NCI-H446 treated with DMSO at 0.1 percent for 48 hours (cell line): Measurements from ENCODE around the gene SKIC2.
"Not testable (repeated sequence)": the region's sequence is repeated elsewhere in the genome, so short reads cannot be mapped to it uniquely, and the experiment has no call there.

Experiments used
- DNase-seq: peaks from one replicate; lab custom pipeline; 2025; lab: John Stamatoyannopoulos, UW

Gene SKIC2

DNA sequence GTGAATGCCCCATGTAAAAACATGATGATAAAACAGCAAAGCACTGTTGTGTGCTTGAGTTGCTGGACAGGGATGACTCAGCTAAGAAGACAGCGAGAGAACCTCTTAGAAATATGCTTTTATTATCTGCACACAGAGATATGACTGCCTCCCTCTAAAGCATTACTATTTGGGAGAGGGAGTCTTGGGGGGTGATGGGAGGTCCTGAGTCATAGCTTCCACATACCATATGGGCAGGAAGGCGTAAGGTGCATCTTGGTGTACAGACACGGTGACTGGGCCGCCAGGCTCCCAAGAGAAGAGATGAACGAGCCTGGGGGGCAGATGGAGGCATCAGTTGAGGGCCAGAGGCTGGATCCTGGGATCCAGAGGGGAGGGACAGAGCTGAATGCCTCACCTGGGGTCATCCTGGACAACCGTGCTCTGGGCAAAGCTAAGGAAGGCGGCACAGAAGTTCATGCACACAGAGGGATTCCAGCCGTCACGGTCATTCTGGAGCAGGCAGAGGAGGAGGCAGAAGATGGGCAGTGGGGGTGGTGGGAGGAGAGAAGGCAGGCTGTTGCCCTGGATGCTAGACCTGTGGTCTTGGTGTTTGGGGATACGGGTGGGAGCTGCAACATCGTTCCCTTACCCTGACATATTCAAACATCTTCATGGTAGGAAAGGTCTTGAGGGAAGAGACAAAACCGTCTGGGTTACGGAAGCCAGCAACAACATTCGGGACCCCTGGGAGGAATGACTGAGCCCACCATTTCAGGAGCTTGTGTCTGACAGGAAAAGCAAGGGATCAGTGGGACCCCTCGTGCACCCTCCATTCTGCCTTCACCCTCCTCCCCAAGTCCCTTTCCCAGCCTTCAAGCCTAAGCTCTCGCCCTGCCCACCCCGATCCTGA lies 11.0 kb downstream of the SKIC2 start:
- DNase-seq, result no peak

GRCh38 chr6:31970604-31971271 lies 11.8 kb downstream of the SKIC2 start:
- DNase-seq, result no peak

DNA sequence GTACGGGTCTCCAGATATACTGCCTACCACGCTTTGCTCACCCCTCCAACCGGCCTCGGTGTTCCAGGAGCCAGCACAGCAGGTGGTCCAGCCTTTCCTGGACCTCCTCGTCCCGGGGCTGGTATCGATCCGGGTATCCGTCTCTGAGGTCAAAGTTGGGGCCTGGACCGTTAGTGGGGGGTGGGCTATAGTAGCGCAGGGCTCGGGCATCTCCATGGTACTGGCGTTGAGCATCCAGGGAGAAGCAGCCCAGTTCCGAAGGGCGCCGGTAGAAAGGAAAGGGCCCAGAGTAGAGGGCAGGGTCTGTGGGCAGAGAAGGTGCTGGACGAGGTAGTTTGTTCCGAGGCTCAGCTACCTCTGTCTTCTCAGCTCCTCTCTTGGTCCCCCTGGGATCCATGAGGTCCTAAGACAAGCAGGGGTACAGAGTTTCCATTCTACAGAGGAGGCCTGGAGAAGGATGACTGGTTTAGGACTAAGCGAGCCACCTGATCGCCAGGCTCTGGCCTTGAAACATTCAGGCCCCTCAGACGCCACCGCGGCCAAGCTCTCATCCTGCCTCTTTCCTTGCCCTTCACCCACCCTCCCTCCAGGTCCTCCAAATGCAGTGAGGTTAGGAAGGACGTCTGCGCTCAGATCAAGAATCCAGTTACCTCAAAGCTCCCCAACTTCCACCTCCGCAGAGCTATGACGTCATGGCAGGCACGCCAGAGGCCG lies 12.5 kb downstream of the SKIC2 start:
- DNase-seq, result no peak

GRCh38 chr6:31971993-31972708 lies 13.2 kb downstream of the SKIC2 start, which contains the start of gene DXO:
TSS of gene DXO (minus strand) at chr6:31972138. CDS start at chr6:31971675, 463 bp downstream.
- peak; percentile 95 for DNase-seq

DNA sequence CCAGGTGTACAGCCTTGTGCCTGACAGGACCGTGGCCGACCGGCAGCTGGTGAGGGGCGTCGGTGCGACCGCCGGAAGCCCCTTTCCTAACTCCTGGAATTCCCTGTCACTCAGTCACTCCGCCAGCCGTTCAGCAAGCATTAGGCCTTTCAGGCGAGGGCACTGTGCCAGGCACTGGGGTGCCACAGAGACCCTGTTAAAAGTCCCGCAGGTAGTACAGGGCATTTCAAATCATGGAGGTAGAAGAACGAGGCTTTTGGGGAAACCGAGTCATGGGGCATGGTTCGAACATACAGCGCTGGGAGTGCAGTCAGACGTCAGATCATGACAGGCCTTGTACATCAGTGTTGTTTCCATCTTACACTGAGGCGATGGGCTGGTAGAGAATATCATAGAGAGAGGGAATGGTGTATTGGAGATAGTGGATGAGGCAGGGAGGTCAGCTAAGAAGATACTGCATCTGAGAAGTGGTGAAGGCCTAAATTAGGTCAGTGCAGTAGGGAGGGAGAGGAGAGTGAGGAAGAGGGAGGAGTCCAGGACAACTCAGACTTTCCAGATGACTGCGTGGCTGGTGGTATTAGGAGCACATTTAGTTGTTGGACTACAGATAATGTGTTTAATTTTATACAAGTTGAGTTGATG lies 13.9 kb downstream of the SKIC2 start:
- DNase-seq, result no peak

GRCh38 chr6:31976065-31976464 lies 17.1 kb downstream of the SKIC2 start:
- DNase-seq, result not testable (repeated sequence)

DNA sequence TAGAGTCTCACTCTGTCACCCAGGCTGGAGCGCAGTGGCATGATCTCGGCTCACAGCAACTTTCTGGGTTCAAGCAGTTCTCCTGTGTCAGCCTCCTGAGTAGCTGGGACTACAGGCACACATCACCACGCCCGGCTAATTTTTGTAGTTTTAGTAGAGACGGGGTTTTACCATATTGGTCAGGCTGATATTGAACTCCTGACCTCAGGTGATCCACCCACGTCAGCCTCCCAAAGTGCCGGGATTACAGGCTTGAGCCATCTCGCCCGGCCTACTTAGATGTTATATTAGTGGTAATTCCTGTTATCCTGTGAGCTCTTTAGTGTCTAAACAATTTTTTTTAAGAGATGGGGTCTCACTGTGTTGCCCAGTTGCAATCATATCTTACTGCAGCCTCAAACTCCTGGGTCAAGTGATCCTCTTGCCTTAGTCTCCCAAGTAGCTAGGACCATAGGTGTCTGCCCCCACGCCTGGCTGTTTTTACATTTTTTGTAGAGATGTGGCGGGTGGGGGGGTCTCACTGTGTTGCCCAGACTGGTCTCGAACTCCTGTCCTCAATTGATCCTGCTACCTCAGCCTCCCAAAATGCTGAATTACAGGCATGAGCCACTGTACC lies 18.9 kb downstream of the SKIC2 start:
- no peak for DNase-seq

GRCh38 chr6:31978831-31979230 lies 19.9 kb downstream of the SKIC2 start:
- DNase-seq, result no peak

DNA sequence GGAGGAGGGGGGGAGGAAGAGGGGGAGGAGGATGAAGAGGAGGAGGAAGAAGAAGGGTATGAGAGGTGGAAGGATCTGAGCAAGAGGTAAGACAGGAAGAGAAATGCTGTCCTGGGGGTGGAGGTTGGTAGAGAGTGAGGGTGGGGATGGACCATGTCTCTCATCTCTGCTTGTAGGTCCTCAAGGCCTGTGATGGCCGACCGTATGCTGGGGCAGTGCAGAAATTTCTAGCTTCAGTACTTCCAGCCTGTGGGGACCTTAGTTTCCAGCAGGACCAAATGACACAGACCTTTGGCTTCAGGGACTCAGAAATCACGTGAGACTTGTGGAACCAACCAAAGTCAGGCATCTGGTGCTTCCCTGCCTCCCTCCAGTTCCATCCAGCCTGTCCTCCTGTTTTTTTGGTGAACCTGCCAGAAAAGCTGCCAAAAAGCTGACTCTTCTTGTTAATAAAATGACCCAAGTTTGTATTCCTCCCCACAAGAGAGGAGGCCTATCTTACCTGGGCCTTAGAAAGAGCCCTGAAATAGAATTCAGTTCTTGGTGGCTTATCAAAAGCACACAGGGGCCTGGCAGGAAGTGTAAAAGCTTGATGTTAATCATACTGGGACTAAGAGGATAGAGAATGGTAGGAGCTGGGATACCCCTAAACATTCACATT lies 20.4 kb downstream of the SKIC2 start:
- DNase-seq, result no peak

DNA sequence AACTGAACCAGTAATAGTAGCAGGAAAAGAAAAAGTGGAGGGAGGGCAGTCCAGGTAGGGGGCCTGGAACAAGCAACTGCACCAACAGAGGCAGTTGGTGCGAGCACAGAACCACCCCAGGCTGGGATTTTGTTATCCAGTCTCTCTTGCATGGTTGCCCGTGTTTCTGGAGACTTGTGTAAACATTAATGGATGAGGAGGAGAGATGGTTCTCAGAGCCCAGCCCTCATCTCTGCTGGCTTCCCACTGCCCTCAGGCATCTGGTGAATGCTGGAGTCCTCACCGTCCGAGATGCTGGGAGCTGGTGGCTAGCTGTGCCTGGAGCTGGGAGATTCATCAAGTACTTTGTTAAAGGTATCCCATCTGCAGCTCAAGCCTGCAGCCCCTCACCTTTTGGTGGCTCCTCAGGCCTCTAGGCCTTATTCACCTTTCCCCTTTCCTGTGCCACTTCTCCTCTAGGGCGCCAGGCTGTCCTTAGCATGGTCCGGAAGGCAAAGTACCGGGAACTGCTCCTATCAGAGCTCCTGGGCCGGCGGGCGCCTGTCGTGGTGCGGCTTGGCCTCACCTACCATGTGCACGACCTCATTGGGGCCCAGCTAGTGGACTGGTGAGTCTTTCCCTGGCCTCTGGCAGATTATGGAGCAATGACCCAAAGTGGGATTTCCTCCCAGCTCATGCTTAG lies 21.4 kb downstream of the SKIC2 start:
- not testable (repeated sequence) for DNase-seq

DNA sequence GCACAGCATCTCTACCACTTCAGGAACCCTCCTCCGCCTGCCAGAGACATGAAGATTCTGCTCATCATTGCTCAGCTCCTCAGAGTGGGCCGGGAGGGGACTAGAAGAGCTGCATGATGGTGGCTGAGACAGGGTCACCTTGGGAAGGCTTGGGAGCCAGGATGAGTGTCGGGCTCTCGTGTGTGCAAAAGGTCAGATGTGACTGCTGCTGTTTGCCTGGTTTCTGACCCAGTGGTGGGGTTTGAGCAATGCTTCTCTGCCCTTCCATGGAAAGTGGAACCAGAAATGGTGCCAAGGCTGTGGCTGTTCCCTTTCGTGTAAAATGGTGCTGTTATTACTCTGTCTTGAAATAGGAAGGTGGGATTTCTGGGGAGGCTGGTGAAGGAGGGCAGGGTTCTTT lies 22.0 kb downstream of the SKIC2 start:
- DNase-seq, result not testable (repeated sequence)

DNA sequence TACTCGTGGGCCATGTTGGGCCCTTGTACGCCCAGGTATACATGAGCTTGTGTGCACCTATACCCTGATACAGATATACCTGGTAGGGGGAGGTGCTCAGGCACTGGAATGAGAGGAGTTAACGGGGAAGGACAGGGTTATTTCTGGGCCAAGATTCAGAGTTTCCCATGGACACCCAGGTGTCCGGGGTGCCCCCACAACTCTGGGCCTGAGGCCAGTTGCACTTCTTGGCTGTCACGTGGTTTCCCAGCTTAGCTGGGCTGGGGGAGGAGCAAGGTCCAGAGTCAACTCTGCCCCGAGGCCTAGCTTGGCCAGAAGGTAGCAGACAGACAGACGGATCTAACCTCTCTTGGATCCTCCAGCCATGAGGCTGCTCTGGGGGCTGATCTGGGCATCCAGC lies 22.8 kb downstream of the SKIC2 start, which contains the start of gene C4A:
Gene C4A (plus strand): TSS at position 314 of the 400 bp plus-strand sequence. CDS start 51 bp downstream, at position 365.
- DNase-seq, result not testable (repeated sequence)

GRCh38 chr6:31989363-31989762 lies 30.4 kb downstream of the SKIC2 start:
- DNase-seq, result not testable (repeated sequence)

DNA sequence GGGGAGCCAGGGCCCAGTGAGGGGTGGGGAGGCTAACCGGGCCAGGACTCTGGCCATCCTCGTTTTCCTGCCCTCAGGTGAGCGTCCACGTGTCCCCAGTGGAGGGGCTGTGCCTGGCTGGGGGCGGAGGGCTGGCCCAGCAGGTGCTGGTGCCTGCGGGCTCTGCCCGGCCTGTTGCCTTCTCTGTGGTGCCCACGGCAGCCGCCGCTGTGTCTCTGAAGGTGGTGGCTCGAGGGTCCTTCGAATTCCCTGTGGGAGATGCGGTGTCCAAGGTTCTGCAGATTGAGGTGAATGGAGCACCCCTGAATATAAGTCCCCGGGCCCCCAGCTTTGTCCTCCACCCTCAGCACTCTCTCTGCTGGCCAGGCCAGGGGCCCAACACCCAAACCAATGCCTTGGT lies 35.4 kb downstream of the SKIC2 start:
- DNase-seq, result not testable (repeated sequence)

- DNase-seq, result not testable (repeated sequence)
Measured at GRCh38 chr6:31996385-31996784, 37.4 kb downstream of the SKIC2 start.

- DNase-seq, result not testable (repeated sequence)
Measured at GRCh38 chr6:32002546-32003268, 43.7 kb downstream of the SKIC2 start.

- not testable (repeated sequence) for DNase-seq
Measured at GRCh38 chr6:32003301-32003700, 44.3 kb downstream of the SKIC2 start.

GRCh38 chr6:32004393-32004792 lies 45.4 kb downstream of the SKIC2 start:
- DNase-seq, result not testable (repeated sequence)
